Activated CD4-positive, alpha-beta T cell treated with anti-CD3 and anti-CD28 coated beads, Interleukin-2, Interleukin-4, amounts not matched to agents 100 ng/mL and 50 ng/mL, durations not matched to agents 16 hours and 8 hours (primary cell): ENCODE results near the gene PIGV.
"Not testable (repeated sequence)": the region's sequence is repeated elsewhere in the genome, so short reads cannot be mapped to it uniquely, and the experiment has no call there.

Experiments used
- DNase-seq: peaks from one replicate; pipeline ENCODE4 v3.0.0-alpha.2; 2020; ENCODE audit warnings: low spot score

Gene PIGV

DNA sequence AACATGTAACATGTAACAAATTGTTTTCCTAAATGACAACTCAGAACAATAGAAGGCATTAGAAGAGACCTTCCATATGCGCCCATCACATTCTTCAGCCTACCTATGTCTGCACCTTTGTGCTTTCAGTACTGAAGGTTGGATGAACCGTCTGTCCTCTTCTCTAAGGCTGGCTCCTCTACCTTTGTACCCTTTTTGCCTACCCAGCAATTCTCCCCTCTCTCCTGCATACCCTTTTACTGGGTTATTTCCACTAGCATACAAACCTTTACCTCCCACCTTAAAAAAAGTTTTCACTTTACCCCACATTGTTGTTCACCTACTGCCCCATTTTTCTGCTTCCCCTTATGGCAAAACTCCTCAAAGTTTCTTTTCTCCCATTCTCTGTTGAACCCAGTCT, 5.2 kb downstream of the PIGV start:
- DNase-seq, result no peak

- no peak for DNase-seq
These were observed 6.6 kb downstream of the PIGV start for GRCh38 chr1:26794391-26794790.

DNA sequence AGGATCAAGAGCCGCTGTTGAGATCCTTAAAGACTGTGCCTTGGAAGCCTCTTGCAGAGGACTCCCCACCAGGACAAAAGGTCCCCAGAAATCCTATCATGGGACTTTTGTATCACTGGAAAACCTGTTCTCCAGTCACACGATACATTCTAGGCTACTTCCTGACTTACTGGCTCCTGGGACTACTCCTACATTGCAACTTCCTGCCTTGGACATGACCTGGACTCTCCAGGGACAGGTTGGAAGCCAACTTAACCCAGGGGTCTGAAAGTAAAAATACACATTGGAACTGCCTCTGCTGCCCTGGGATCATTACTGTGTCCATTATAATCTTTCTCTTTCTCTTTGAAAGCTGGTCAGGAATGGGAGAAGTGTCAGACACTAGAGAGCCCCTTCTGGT, 9.9 kb downstream of the PIGV start:
- no peak for DNase-seq

GRCh38 chr1:26799479-26800142, 11.9 kb downstream of the PIGV start:
- no peak for DNase-seq

DNA sequence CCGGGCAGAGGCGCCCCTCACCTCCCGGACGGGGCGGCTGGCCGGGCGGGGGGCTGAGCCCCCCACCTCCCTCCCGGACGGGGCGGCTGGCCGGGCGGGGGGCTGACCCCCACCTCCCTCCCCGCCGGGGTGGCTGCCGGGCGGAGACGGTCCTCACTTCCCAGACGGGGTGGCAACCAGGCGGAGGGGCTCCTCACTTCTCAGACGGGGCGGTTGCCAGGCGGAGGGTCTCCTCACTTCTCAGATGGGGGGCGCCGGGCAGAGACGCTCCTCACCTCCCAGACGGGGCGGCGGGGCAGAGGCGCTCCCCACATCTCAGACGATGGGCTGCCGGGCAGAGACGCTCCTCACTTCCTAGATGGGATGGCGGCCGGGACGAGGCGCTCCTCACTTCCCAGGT, 16.2 kb downstream of the PIGV start:
- not testable (repeated sequence) for DNase-seq

DNA sequence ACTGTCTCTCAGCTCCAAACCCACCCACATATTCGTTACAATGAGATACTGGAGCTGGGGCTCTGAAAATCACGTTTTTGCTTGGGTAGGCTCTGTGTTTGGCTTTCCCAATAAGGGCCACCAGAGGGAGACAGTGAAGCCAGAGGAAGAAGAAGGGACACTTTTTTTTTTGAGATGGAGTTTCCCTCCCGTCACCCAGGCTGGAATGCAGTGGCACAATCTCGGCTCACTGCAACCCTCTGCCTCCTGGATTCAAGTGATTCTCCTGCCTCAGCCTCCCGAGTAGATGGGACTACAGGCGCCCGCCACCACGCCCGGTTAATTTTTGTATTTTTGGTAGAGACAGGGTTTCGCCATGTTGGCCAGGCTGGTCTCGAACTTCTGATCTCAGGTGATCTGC, 22.4 kb downstream of the PIGV start:
- DNase-seq, result peak; percentile 80

GRCh38 chr1:26811057-26811456, 23.3 kb downstream of the PIGV start:
- DNase-seq, result no peak

DNA sequence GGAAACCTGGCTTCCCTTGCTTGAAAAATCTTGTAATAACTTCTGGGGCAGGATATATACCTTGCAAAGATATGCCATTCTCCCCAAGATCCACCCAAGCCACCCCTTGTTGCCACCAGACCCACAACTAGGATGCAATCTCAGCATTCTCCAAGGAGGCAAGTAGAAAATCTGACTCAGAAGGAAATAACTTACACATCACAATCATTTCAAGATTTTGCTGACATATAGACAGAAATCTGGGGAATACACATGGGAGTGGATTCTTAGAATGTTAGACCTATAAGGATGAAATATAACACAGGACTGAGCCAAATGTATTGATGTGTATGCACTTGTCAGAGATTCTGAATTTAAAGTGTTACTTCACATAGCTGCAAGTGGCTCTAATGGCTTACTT, 24.0 kb downstream of the PIGV start:
- DNase-seq, result peak; percentile 68

GRCh38 chr1:26814377-26814776, 26.6 kb downstream of the PIGV start:
- no peak for DNase-seq

DNA sequence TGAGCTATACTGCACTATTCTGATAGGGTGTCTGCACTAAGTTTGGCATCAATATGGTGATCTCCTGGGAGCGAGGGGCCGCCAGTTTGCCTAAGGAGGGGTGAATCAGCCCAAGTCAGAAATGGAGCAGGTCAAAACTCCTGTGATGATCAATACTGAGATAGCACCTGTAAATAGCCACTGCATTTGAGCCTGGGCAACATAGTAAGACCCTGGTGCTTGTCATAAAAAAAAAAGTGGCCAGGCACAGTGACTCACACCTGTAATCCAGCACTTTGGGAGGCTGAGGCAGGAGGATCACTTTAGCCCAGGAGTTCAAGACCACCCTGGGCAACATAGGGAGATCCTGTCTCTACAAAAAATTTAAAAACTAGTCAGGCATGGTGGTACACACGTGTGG, 27.1 kb downstream of the PIGV start:
- DNase-seq, result no peak

- DNase-seq, result no peak
These were observed 33.1 kb downstream of the PIGV start for GRCh38 chr1:26820784-26821269.

DNA sequence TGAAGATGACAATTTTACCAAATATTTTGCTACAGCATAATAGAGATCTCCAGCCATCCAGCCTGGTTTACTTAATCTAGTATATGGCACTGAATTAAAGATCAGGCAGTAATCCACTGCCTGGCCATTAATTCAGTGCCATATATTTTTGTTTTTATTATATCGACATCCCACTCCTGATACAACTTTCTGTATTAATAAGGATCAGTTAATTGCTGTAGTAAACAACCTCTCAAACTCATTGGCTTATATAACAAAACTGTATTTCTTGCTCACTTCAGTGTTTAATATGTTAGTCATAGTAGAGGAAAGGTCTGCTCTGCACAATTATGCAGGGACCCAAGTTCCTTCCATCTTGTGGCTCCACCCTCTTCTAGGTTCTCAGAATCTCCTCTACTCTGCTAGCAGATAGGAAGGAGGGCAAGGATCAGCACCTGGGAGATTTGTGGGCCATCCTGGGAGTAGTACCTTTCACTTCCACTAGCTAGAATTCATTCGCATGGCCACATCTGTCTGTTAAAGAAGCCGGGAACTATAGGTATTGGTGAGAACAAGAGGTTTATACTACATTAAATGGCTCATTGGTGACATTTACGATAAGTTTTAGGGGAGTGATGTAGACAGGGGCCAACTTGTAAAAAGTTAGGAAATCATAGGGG, 35.1 kb downstream of the PIGV start:
- DNase-seq, result no peak

DNA sequence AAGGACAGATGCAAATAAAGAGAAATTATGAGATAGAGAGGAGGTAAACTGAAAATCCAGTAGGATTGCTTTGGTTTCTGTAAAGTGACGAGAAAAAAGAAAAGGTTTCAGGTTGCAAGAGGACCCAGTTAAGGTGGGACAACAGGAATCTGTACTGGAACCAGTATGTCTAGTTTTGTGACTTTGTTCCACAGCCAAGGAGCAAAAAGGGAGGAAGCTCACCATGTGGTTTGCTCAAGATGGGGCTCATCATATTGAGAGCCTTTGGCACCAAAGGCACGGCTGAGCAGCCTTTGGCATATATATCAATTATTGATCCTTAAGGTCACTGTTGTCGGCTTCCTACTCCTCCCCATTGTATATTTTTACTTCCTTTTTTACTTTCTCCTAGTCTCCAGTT, 37.0 kb downstream of the PIGV start:
- DNase-seq, result no peak

- DNase-seq, result peak; percentile 60
These were observed 38.7 kb downstream of the PIGV start, which contains the start of gene ZDHHC18 for GRCh38 chr1:26826261-26827105. Gene ZDHHC18, plus strand, starts transcription at chr1:26826688. Its CDS starts 117 bp downstream, at chr1:26826805.

DNA sequence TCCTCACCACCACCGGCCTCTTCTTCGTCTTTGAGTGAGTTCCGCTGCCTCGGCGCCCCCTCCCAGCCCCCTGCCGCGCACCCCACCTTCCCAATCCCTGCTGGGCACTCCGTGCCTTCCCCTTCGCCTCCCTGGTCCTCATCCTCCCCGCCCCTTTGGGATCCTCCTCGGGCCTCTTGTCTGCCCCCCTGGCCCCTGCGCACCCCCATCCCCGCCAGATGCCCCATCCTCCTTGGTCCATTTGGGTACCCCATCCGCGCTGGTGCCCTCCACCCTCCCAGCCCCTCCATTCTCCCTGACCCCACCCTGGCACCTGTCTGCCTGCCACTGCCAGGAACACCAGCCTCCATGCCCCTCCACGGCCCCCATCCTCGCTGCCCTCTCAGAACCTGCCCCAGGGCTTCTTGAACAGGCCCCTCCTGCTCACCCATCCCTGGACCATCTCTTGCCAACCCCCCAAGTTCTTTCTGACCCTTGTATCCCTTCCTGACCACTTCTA, 39.4 kb downstream of the PIGV start:
- no peak for DNase-seq

- DNase-seq, result no peak
These were observed 39.9 kb downstream of the PIGV start for GRCh38 chr1:26827663-26828062.

GRCh38 chr1:26828411-26828991, 40.8 kb downstream of the PIGV start:
- no peak for DNase-seq

GRCh38 chr1:26829184-26829911, 41.6 kb downstream of the PIGV start:
- DNase-seq, result no peak

DNA sequence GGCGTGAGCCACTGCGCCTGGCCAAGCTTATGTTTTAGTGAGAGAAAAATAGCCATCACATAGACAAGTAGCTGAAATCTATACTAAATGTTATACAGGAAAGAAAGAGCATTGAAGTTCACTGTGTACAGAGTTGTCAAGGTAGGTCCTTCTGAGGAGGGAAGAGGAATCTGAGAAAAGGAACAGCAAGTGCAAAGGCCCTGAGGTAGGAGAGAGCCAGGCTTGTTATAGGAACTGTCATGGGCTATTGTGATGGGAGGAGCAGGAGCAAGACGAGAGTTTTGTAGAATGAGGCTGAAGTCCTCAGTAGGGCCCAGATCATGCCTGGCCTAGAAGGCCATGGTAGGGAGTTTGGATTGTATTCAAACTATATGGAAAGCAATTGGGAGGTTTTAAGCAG, 43.3 kb downstream of the PIGV start:
- no peak for DNase-seq

- no peak for DNase-seq
These were observed 43.9 kb downstream of the PIGV start for GRCh38 chr1:26831546-26832248.
